ENCODE measurements around the gene ETV6.

ETV6 gene

GRCh38 chr12:11714626-11715025 is 65.2 kb downstream of the ETV6 start:
- no peak for DNase-seq

- DNase-seq, result no peak
Measured at GRCh38 chr12:11715621-11716020, 66.1 kb downstream of the ETV6 start.

GRCh38 chr12:11716794-11717518 is 67.5 kb downstream of the ETV6 start:
- no peak for DNase-seq

GRCh38 chr12:11717519-11717961 is 68.1 kb downstream of the ETV6 start:
- DNase-seq, result no peak

GRCh38 chr12:11718105-11718504 is 68.6 kb downstream of the ETV6 start:
- DNase-seq, result no peak

- DNase-seq, result peak in 6 of 58 donors; percentile 17 to 53 (median 36)
Measured at GRCh38 chr12:11718768-11719253, 69.3 kb downstream of the ETV6 start.

GRCh38 chr12:11719678-11720099 is 70.2 kb downstream of the ETV6 start:
- peak in 32 of 58 donors; percentile 12 to 59 (median 28) for DNase-seq

- no peak for DNase-seq
Measured at GRCh38 chr12:11722071-11722470, 72.6 kb downstream of the ETV6 start.

- DNase-seq, result no peak
Measured at GRCh38 chr12:11722578-11723138, 73.2 kb downstream of the ETV6 start.

GRCh38 chr12:11723993-11724392 is 74.5 kb downstream of the ETV6 start:
- DNase-seq, result no peak

GRCh38 chr12:11724888-11725311 is 75.4 kb downstream of the ETV6 start:
- DNase-seq, result no peak

- no peak for DNase-seq
Measured at GRCh38 chr12:11725686-11726085, 76.2 kb downstream of the ETV6 start.

GRCh38 chr12:11726659-11727058 is 77.2 kb downstream of the ETV6 start:
- no peak for DNase-seq

- DNase-seq, result peak in 12 of 58 donors; percentile 6 to 63 (median 16)
Measured at GRCh38 chr12:11727133-11727664, 77.7 kb downstream of the ETV6 start.

GRCh38 chr12:11728154-11728755 is 78.8 kb downstream of the ETV6 start:
- DNase-seq, result no peak

- DNase-seq, result no peak
Measured at GRCh38 chr12:11729008-11729407, 79.5 kb downstream of the ETV6 start.

- DNase-seq, result no peak
Measured at GRCh38 chr12:11729439-11730150, 80.1 kb downstream of the ETV6 start.

GRCh38 chr12:11730299-11731041 is 81.0 kb downstream of the ETV6 start:
- DNase-seq, result no peak

GRCh38 chr12:11731042-11731357 is 81.5 kb downstream of the ETV6 start:
- DNase-seq, result no peak

GRCh38 chr12:11731455-11731854 is 82.0 kb downstream of the ETV6 start:
- DNase-seq, result no peak

GRCh38 chr12:11732023-11732422 is 82.5 kb downstream of the ETV6 start:
- no peak for DNase-seq

Measured in anterior cingulate cortex (tissue), 58 donors.